K562 (cell line): ENCODE data around the gene PAQR7. TPM values are rescaled to one million over a fixed set of nuclear protein-coding genes. Genes with fewer than 3 reads are reported as not detected.

Experiments used
- BRD9 ChIP-seq: fragments of 450-650 bp; IDR thresholded peaks from 2 replicates; pipeline ENCODE4 v1.6.1; 2018; ENCODE audit warnings: low read depth; ENCODE audit not compliant: partially characterized antibody
- CXXC5 ChIP-seq: fragments of 250-450 bp; sonication (Bioruptor Pico); IDR thresholded peaks from 2 replicates; pipeline ENCODE4 v1.8.0; 2022; ENCODE audit warnings: inconsistent platforms, mild to moderate bottlenecking, moderate library complexity
- NR2C2 ChIP-seq, 2 experiments: fragments of 200-800 bp in 1 of 2; sonication (Bioruptor generic) in 1 of 2; sonication (generic) in 1 of 2; formaldehyde crosslinking in 1 of 2; IDR thresholded peaks; 2 replicates each; pipeline versions ENCODE4 v1.6.1 to v1.8.0; 2016 to 2022; ENCODE audit warnings: mild to moderate bottlenecking in 1 of 2, missing compliant biosample characterization in 1 of 2, missing genetic modification characterization in 1 of 2, missing genetic modification reagents in 1 of 2
- PTRF ChIP-seq: fragments of 450-650 bp; IDR thresholded peaks from 2 replicates; pipeline ENCODE4 v1.6.1; 2016; ENCODE audit warnings: mild to moderate bottlenecking, missing genetic modification characterization, missing compliant biosample characterization
- TEAD2 ChIP-seq: fragments of 450-650 bp; IDR thresholded peaks from 2 replicates; pipeline ENCODE4 v1.6.1; 2016; ENCODE audit warnings: missing genetic modification characterization, control low read depth, missing compliant biosample characterization
- ZEB2 ChIP-seq: fragments of 450-650 bp; IDR thresholded peaks from 2 replicates; pipeline ENCODE4 v1.6.1; 2016
- ZNF584 ChIP-seq: fragments of 200-800 bp; sonication (Bioruptor generic); IDR thresholded peaks from 2 replicates; pipeline ENCODE4 v1.6.1; 2016; ENCODE audit warnings: low read depth, mild to moderate bottlenecking, missing genetic modification characterization, missing compliant biosample characterization
- ZNF644 ChIP-seq: fragments of 200-800 bp; sonication (Bioruptor generic); IDR thresholded peaks from 2 replicates; pipeline ENCODE4 v1.6.1; 2016; ENCODE audit warnings: low read depth, missing genetic modification characterization, missing compliant biosample characterization
- ZNF79 ChIP-seq: fragments of 250-450 bp; sonication (Bioruptor Pico); IDR thresholded peaks from 2 replicates; pipeline ENCODE4 v1.4.0; 2020; ENCODE audit warnings: low read depth, mild to moderate bottlenecking, moderate library complexity
- ZNF830 ChIP-seq: fragments of 250-450 bp; sonication (Bioruptor Pico); IDR thresholded peaks from 2 replicates; pipeline ENCODE4 v1.5.0; 2021; ENCODE audit warnings: mild to moderate bottlenecking
- polyA plus RNA-seq, 8 experiments: library from polyadenylated mRNA; depleted of rRNA in 4 of 8; stranded (reverse) in 5 of 8; unstranded in 3 of 8; fragments of >200 nt; fragmentation: Nextera tagmentation in 2 of 8; fragmentation: Illumina TruSeq in 1 of 8; extraction: Ambion mirVana in 2 of 8; extraction: Trizol in 1 of 8; gene quantifications; 2 replicates each; pipeline versions ENCODE4 v1.2.1 to v1.2.3, GENCODE V29; 2011 to 2014; ENCODE audit warnings: inconsistent platforms in 1 of 8, missing spikeins in 1 of 8
- total RNA-seq, 7 experiments: library from RNA; depleted of rRNA in 6 of 7; stranded (reverse); fragments of >200 nt in 6 of 7; fragmentation: Illumina TruSeq in 2 of 7; extraction: Trizol in 2 of 7; gene quantifications; 2 replicates each; pipeline versions ENCODE4 v1.2.1 to v1.2.3, GENCODE V29; 2011 to 2021; ENCODE audit warnings: low replicate concordance in 1 of 7
- TF ChIP-seq, protein P1 (sequence below): fragments of 450-650 bp; IDR thresholded peaks from 2 replicates; pipeline ENCODE4 v1.6.1; 2018; ENCODE audit not compliant: partially characterized antibody

Gene PAQR7
- total and polyA plus RNA-seq, 9 of the 15 experiments (the other 6 are each of a cell fraction or from before 2014, with no cell fraction given) = 1.1 to 5.2 (median 2.6) TPM

GRCh38 chr1:25889470-25889869, 14.0 kb upstream of the PAQR7 start (continued):
- TF ChIP-seq, protein P1, sequence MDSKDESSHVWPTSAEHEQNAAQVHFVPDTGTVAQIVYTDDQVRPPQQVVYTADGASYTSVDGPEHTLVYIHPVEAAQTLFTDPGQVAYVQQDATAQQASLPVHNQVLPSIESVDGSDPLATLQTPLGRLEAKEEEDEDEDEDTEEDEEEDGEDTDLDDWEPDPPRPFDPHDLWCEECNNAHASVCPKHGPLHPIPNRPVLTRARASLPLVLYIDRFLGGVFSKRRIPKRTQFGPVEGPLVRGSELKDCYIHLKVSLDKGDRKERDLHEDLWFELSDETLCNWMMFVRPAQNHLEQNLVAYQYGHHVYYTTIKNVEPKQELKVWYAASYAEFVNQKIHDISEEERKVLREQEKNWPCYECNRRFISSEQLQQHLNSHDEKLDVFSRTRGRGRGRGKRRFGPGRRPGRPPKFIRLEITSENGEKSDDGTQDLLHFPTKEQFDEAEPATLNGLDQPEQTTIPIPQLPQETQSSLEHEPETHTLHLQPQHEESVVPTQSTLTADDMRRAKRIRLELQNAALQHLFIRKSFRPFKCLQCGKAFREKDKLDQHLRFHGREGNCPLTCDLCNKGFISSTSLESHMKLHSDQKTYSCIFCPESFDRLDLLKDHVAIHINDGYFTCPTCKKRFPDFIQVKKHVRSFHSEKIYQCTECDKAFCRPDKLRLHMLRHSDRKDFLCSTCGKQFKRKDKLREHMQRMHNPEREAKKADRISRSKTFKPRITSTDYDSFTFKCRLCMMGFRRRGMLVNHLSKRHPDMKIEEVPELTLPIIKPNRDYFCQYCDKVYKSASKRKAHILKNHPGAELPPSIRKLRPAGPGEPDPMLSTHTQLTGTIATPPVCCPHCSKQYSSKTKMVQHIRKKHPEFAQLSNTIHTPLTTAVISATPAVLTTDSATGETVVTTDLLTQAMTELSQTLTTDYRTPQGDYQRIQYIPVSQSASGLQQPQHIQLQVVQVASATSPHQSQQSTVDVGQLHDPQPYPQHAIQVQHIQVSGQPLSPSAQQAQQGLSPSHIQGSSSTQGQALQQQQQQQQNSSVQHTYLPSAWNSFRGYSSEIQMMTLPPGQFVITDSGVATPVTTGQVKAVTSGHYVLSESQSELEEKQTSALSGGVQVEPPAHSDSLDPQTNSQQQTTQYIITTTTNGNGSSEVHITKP = no peak
- TF ChIP-seq PTRF = no peak
- TF ChIP-seq ZNF644 = no peak
- no peak for TF ChIP-seq ZEB2
- 0 out of 2 replicates have a peak, but pooled peaks have one; percentile 52 for TF ChIP-seq ZNF79 (CRISPR knock-in tag)
- no peak; the same call in 1 of the 2 replicates for TF ChIP-seq CXXC5 (CRISPR knock-in tag)
- TF ChIP-seq NR2C2 (CRISPR knock-in tag; IDR thresholded peaks at IDR 0.05) = no peak
- no peak for TF ChIP-seq NR2C2 (tag; IDR thresholded peaks at IDR 0.05)
- TF ChIP-seq BRD9 = no peak
- TF ChIP-seq TEAD2 (tag) = no peak
- 0 out of 2 replicates have a peak, but pooled peaks have one; percentile 14 for TF ChIP-seq ZNF830 (CRISPR knock-in tag)
- TF ChIP-seq ZNF584 (CRISPR knock-in tag) = no peak
